SU-DHL-6 (cell line): ENCODE measurements around the gene EVI5L.

Source experiments
- H2AFZ ChIP-seq: fragments of 200-600 bp; sonication (generic); 2 replicates; pipeline ENCODE4 v1.6.1; 2014; ENCODE audit warnings: low read depth, mild to moderate bottlenecking, moderate library complexity, mixed read lengths, antibody characterized with exemption, low read length; ENCODE audit not compliant: severe bottlenecking
- H3F3A ChIP-seq: fragments of 200-600 bp; shearing (Covaris generic); 2 replicates; pipeline ENCODE4 v1.6.0; 2016; ENCODE audit warnings: antibody characterized with exemption, mild to moderate bottlenecking; ENCODE audit not compliant: insufficient read depth
- H3K27ac ChIP-seq: fragments of 200-600 bp; sonication (generic); 2 replicates; pipeline ENCODE4 v1.5.1; 2016; ENCODE audit warnings: low read depth, mild to moderate bottlenecking, low read length, moderate library complexity, mixed read lengths
- H3K27me3 ChIP-seq: fragments of 200-600 bp; sonication (generic), shearing (Covaris generic); 2 replicates; pipeline ENCODE4 v1.6.0; 2014; ENCODE audit warnings: mild to moderate bottlenecking, low read length
- H3K36me3 ChIP-seq: fragments of 200-600 bp; sonication (generic); 2 replicates; pipeline ENCODE4 v1.6.1; 2014; ENCODE audit warnings: mild to moderate bottlenecking, low read length, mixed read lengths
- H3K4me2 ChIP-seq: fragments of 300-600, 200-600 bp; shearing (Covaris generic), sonication (generic); 2 replicates; pipeline ENCODE4 v1.6.0; 2014; ENCODE audit warnings: low read length, low read depth, mild to moderate bottlenecking; ENCODE audit not compliant: poor library complexity, severe bottlenecking
- H3K4me3 ChIP-seq: fragments of 200-600 bp; sonication (generic); 2 replicates; pipeline ENCODE4 v1.5.1; 2014; ENCODE audit warnings: antibody characterized with exemption, low read length, mild to moderate bottlenecking, mixed read lengths; ENCODE audit not compliant: insufficient read depth, poor library complexity, severe bottlenecking
- H3K79me2 ChIP-seq: fragments of 200-600 bp; sonication (generic); 2 replicates; pipeline ENCODE4 v1.6.1; 2014; ENCODE audit warnings: mild to moderate bottlenecking, low read length, moderate library complexity; ENCODE audit not compliant: insufficient read depth
- H3K9ac ChIP-seq: fragments of 200-600 bp; sonication (generic); 2 replicates; pipeline ENCODE4 v1.7.0; 2014; ENCODE audit warnings: mild to moderate bottlenecking, low read length
- H3K9me2 ChIP-seq: fragments of 200-600 bp; sonication (generic); replicated peaks from 2 replicates; pipeline ENCODE4 v1.6.1; 2014; ENCODE audit warnings: low read length; ENCODE audit not compliant: insufficient read depth
- H3K9me3 ChIP-seq: fragments of 200-600 bp; sonication (generic); 2 replicates; pipeline ENCODE4 v1.6.1; 2014; ENCODE audit warnings: low read length, mixed read lengths; ENCODE audit not compliant: insufficient read depth
- H4K20me1 ChIP-seq: fragments of 200-600 bp; sonication (generic); 2 replicates; pipeline ENCODE4 v1.6.1; 2014; ENCODE audit warnings: low read depth, mild to moderate bottlenecking, antibody characterized with exemption, low read length, moderate library complexity, mixed read lengths
- EZH2phosphoT487 ChIP-seq: fragments of 200-600 bp; sonication (generic), shearing (Covaris generic); conservative IDR thresholded peaks from 2 replicates; pipeline ENCODE4 v1.6.1; 2018; ENCODE audit warnings: mild to moderate bottlenecking, antibody characterized with exemption, low read length, moderate library complexity, mixed read lengths
- TF ChIP-seq, protein P1 (sequence below): fragments of 200-600 bp; sonication (generic); IDR thresholded peaks from one replicate; pipeline ENCODE4 v1.5.1; 2017; ENCODE audit warnings: antibody characterized with exemption, mild to moderate bottlenecking, low read length, moderate library complexity; ENCODE audit not compliant: insufficient read depth, poor library complexity, severe bottlenecking

EVI5L gene

DNA sequence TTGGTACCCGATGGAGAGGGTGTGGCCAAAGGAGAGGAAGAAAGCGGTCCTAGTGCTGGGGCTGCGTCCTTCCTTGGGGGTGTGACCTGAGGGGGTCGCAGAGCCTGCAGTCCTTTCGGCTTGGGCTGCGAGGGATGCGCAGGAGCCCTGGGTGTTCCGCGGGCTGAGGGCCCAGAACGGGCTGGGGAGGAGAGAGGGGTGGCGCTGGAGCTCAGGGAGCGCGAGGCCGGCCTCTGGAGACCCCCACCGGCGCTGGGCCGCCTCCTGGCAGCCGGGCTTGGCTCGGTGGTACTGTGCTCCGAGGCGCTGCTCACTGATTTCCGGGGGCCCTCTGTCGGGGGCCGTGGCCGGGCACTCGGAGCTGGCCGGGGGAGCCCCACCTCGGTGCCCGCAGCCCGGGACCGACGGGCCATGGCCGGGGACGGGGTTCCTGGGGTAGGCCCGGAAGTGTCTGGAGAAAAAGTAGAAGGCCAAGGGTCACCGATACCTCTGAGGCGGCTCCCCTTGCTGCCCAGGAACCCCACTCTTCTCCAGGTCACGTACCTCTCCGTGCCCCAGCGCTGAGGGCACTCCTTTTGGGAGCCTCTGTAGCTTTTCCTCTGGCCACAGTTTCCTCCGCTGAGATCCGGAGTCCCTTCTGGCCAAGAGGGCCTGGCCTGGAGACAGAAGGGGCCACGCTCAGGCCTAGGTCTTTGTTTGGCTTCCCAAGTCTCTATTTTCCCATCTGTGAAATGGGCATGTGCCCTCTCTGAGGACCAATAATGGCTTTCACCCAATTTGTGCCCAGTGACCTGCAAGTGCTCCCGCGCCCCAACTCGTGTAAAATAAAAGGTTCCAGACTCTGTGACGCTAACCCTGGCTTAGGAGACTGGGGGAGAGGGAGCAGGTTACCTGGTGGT lies 42.5 kb downstream of the EVI5L start:
- no peak overlapping the region for H3K4me2 ChIP-seq
- no peaks in the 10 kb centered on the region for H3K9me2 ChIP-seq
- H3K4me3 ChIP-seq = no peak overlapping the region
- no peaks in the 10 kb centered on the region for H3K9me3 ChIP-seq
- H3K9ac ChIP-seq = no peak overlapping the region
- peaks cover 11% of the 10 kb centered on the region for H3F3A ChIP-seq
- TF ChIP-seq, protein P1, sequence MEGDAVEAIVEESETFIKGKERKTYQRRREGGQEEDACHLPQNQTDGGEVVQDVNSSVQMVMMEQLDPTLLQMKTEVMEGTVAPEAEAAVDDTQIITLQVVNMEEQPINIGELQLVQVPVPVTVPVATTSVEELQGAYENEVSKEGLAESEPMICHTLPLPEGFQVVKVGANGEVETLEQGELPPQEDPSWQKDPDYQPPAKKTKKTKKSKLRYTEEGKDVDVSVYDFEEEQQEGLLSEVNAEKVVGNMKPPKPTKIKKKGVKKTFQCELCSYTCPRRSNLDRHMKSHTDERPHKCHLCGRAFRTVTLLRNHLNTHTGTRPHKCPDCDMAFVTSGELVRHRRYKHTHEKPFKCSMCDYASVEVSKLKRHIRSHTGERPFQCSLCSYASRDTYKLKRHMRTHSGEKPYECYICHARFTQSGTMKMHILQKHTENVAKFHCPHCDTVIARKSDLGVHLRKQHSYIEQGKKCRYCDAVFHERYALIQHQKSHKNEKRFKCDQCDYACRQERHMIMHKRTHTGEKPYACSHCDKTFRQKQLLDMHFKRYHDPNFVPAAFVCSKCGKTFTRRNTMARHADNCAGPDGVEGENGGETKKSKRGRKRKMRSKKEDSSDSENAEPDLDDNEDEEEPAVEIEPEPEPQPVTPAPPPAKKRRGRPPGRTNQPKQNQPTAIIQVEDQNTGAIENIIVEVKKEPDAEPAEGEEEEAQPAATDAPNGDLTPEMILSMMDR = no peak
- TF ChIP-seq EZH2phosphoT487 = no peak
- no peaks in the 10 kb centered on the region for H4K20me1 ChIP-seq
- no peak overlapping the region for H2AFZ ChIP-seq
- H3K36me3 ChIP-seq = no peaks in the 10 kb centered on the region
- no peak overlapping the region for H3K27ac ChIP-seq
- H3K27me3 ChIP-seq = no peaks in the 10 kb centered on the region
- H3K79me2 ChIP-seq = no peaks in the 10 kb centered on the region

DNA sequence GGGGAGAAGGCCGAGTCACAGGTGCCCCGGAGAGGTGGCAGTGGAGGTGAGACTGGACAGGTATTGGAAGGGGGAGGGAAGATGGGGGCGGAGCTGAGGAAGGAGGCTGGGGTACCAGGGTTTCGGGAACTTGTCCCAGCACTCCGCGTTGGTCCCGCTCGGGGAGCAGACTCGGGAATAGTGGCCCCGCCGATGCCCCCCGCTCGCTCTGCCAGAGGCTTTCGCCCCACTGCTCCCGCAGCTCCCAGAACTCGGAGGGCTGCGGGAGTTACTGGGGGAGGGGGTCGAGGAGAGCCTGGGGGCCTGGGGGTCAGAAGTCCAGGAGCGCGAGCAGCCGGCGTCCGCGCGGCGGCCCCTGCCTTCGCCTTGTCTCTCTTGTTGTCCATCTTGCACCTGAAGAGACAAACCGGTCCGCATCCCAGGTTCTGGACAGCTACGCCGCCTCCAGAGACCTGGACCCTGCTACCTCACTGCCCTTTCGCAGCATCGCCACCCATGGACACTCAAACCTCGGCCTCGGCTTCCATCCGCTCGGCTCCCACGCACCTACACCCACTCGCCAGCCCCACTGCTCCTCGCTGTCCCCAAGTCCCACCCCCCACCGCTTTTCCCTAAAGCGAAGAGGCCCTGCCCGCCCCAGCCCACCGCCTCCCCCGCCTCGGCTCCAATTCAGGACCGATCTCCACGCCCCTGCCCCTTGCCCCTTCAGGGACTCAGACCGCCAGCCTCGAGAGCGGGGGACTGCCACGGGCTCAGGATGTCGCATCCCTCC lies 43.5 kb downstream of the EVI5L start:
- Histone ChIP-seq H2AFZ (no peak overlapping the region), H3K4me2 (no peak overlapping the region)

DNA sequence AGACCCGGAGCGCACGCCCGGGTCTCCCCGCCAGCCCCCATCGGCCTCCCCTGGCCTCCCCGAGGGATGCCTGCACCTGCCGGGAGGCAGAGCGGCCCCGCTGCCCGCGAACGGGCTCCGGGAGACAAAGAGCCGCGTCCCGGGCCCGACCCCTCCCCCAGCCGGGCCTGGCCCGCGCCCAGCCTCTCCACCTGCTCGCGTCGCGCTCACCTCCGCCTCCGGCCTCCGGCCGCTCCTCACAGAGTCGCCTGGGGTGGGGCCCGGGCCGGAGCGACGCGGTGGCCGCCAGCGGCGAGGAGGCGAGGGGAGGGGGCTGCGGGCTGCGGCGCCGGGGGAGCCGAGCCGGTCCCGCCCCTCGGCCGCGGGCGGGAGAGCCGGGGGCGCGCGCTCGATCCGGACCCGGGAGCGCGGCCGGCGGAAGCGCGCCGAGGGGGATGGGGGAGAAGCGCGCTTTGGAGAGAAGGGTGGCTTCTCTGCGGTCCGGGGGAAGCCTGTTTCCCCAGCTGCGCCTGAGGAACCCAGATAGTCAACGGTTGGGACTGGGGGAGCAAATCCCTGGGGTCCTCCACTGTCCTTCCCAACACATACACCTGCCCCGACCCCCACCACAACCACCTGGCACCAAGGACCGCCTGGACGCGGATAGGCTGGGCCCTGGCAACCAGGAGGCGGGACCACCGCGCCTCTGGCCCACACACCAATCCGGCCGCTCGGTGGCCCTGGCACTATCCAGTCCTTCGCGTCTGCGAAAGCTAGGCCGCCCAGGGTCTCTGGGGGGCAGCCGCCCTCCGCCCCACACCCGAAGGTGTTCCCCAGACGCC lies 44.3 kb downstream of the EVI5L start, which contains the start of gene PRR36:
Gene PRR36, minus strand, starts transcription at position 315 of the 821 bp plus-strand sequence. CDS start 701 bp downstream, outside the sequence.
- H2AFZ ChIP-seq = no peak within 1 kb of the TSS
- TF ChIP-seq EZH2phosphoT487 = no peak
- no peaks in the 10 kb centered on the region for H3K79me2 ChIP-seq
- H3K36me3 ChIP-seq = no peaks in the 10 kb centered on the region
- H3F3A ChIP-seq = peaks cover 11% of the 10 kb centered on the region
- H3K9ac ChIP-seq = no peak within 1 kb of the TSS
- H4K20me1 ChIP-seq = no peaks in the 10 kb centered on the region
- H3K4me3 ChIP-seq = no peak within 1 kb of the TSS
- H3K9me3 ChIP-seq = no peaks in the 10 kb centered on the region
- H3K4me2 ChIP-seq = no peak within 1 kb of the TSS
- no peak within 1 kb of the TSS for H3K27ac ChIP-seq
- no peaks in the 10 kb centered on the region for H3K27me3 ChIP-seq
- no peaks in the 10 kb centered on the region for H3K9me2 ChIP-seq

More for the DNA sequence above, 43.5 kb downstream of the EVI5L start:
- Histone ChIP-seq H3K9ac (no peak overlapping the region), H3K27ac (no peak overlapping the region), H3K9me2 (no peaks in the 10 kb centered on the region), H3K27me3 (no peaks in the 10 kb centered on the region), H4K20me1 (no peaks in the 10 kb centered on the region), H3K9me3 (no peaks in the 10 kb centered on the region), H3K79me2 (no peaks in the 10 kb centered on the region), H3K36me3 (no peaks in the 10 kb centered on the region), H3F3A (peaks cover 11% of the 10 kb centered on the region), H3K4me3 (no peak overlapping the region)
- TF ChIP-seq, protein P1 = no peak
- no peak for TF ChIP-seq EZH2phosphoT487
